ENCODE results near the gene ALOX15B. TPM values are rescaled to one million over a fixed set of nuclear protein-coding genes. Genes with fewer than 3 reads are reported as not detected.
A peak's percentile ranks its signal among the peaks of the same experiment; 100 is the strongest.

Gene ALOX15B
- total RNA-seq, 1 experiment from 2014 or later = 0.30 TPM

DNA sequence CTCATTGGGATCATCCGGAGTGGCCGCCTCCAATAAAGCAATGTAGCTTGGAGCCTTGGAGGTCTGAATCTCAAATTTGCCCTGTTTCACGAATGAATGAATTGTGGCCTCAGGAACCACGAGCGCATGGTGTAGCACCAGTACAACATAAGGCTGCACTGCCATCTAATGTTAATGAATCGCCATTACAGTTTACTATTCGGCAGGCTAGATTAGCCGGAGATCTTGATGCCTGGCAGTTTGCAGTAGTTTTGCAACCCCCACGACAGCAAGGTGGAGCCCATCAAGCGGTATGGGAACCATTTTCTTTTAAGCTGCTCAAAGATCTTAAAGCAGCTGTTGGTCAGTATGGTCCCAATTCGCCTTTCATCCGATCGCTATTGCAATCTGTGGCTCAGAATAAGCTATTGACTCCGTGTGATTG lies 18.8 kb downstream of the ALOX15B start (continued):
- TF ChIP-seq ZNF274 (IDR thresholded peaks at IDR 0.05; ENCODE audit: low read depth, low read length) (no peak), SIN3A (IDR thresholded peaks at IDR 0.05; ENCODE audit: low read depth) (no peak), EZH2 (IDR thresholded peaks at IDR 0.05) (no peak)

DNA sequence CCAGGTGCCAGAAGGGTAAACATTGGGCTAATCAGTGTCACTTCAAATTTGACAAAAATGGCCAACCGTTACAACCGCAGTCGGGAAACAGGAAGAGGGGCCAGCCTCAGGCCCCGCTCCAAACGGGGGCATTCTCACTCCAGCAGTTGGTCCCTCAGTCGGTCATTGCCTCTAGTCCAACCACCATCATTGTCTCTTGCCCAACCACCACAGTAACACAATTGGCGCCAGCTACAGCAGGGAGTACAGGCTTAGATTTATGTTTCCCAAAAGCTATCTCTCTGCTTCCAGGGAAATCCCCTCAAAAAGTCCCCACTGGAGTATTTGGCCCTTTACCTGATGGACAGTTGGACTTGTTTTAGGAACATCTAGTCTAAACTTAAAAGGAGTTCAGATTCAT lies 20.3 kb downstream of the ALOX15B start:
- no peak overlapping the region for H3K4me2 ChIP-seq (ENCODE audit: low read length)
- H3K4me3 ChIP-seq (replicated peaks in 1 of 2; ENCODE audit: low read depth in 1 of 2, low read length in 2 of 2) = no peak overlapping the region
- peaks cover 0 to 20% of the 10 kb centered on the region in 2 experiments; a peak in 3 of 4 replicates for H3K4me1 ChIP-seq (ENCODE audit: control insufficient read depth in 1 of 2, insufficient read depth in 2 of 2, low read length in 2 of 2)
- DNase-seq (ENCODE audit: low read depth, low spot score) = no peak
- ChIA-PET POLR2A (interaction anchor here (0.5 kb wide), 1 partner anchor 10 kb away, joined by 3 read pairs; no protein-coding TSS in a partner anchor), CTCF (interaction anchor here (1.0 to 5.7 kb wide), 6 partner anchors 15 to 59 kb away, joined by 4 to 35 read pairs (median 12); partner anchors contain the start of gene ALOXE3), RAD21 (ENCODE audit: low non-redundant PET in 1 of 2, low total read pairs in 2 of 2, uncharacterized antibody in 2 of 2, unreplicated experiment in 2 of 2) (interaction anchor here in 1 of 2 experiments (0.7 kb wide), 1 partner anchor 14 kb away, joined by 3 read pairs; no protein-coding TSS in a partner anchor)
- no TSS peak for BruUV-seq (replicated peaks)
- H3K9me3 ChIP-seq (ENCODE audit: control insufficient read depth in 1 of 2, insufficient read depth in 1 of 2, low read depth in 1 of 2, low read length in 2 of 2) = no peaks in the 10 kb centered on the region
- H3K79me2 ChIP-seq (ENCODE audit: insufficient read depth, low read length) = no peaks in the 10 kb centered on the region
- H4K20me1 ChIP-seq (ENCODE audit: insufficient read depth) = no peaks in the 10 kb centered on the region
- TF ChIP-seq ZNF274 (IDR thresholded peaks at IDR 0.05; ENCODE audit: low read depth, low read length) = no peak
- TF ChIP-seq POLR2A (IDR thresholded peaks at IDR 0.05; ENCODE audit: borderline replicate concordance, extremely low read depth, insufficient read depth, insufficient read length) = no peak
- TF ChIP-seq RAD21 (IDR thresholded peaks at IDR 0.05; ENCODE audit: low read depth) = no peak
- no peak for TF ChIP-seq EZH2 (IDR thresholded peaks at IDR 0.05)
- no peak for TF ChIP-seq EGR1 (IDR thresholded peaks at IDR 0.05; ENCODE audit: low read depth)
- TF ChIP-seq POLR2AphosphoS5 (IDR thresholded peaks at IDR 0.05; ENCODE audit: low read depth, low read length) = no peak
- TF ChIP-seq, protein P1, sequence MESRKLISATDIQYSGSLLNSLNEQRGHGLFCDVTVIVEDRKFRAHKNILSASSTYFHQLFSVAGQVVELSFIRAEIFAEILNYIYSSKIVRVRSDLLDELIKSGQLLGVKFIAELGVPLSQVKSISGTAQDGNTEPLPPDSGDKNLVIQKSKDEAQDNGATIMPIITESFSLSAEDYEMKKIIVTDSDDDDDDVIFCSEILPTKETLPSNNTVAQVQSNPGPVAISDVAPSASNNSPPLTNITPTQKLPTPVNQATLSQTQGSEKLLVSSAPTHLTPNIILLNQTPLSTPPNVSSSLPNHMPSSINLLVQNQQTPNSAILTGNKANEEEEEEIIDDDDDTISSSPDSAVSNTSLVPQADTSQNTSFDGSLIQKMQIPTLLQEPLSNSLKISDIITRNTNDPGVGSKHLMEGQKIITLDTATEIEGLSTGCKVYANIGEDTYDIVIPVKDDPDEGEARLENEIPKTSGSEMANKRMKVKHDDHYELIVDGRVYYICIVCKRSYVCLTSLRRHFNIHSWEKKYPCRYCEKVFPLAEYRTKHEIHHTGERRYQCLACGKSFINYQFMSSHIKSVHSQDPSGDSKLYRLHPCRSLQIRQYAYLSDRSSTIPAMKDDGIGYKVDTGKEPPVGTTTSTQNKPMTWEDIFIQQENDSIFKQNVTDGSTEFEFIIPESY (IDR thresholded peaks at IDR 0.05; ENCODE audit: extremely low read depth, insufficient replicate concordance, low read length) = no peak
- TF ChIP-seq, protein P2, sequence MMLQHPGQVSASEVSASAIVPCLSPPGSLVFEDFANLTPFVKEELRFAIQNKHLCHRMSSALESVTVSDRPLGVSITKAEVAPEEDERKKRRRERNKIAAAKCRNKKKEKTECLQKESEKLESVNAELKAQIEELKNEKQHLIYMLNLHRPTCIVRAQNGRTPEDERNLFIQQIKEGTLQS (IDR thresholded peaks at IDR 0.05) = no peak
- TF ChIP-seq, protein P3, sequence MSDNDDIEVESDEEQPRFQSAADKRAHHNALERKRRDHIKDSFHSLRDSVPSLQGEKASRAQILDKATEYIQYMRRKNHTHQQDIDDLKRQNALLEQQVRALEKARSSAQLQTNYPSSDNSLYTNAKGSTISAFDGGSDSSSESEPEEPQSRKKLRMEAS (IDR thresholded peaks at IDR 0.05) = no peak
- TF ChIP-seq ELF1 (IDR thresholded peaks at IDR 0.05; ENCODE audit: borderline replicate concordance, low read depth) = no peak
- TF ChIP-seq, protein P4, sequence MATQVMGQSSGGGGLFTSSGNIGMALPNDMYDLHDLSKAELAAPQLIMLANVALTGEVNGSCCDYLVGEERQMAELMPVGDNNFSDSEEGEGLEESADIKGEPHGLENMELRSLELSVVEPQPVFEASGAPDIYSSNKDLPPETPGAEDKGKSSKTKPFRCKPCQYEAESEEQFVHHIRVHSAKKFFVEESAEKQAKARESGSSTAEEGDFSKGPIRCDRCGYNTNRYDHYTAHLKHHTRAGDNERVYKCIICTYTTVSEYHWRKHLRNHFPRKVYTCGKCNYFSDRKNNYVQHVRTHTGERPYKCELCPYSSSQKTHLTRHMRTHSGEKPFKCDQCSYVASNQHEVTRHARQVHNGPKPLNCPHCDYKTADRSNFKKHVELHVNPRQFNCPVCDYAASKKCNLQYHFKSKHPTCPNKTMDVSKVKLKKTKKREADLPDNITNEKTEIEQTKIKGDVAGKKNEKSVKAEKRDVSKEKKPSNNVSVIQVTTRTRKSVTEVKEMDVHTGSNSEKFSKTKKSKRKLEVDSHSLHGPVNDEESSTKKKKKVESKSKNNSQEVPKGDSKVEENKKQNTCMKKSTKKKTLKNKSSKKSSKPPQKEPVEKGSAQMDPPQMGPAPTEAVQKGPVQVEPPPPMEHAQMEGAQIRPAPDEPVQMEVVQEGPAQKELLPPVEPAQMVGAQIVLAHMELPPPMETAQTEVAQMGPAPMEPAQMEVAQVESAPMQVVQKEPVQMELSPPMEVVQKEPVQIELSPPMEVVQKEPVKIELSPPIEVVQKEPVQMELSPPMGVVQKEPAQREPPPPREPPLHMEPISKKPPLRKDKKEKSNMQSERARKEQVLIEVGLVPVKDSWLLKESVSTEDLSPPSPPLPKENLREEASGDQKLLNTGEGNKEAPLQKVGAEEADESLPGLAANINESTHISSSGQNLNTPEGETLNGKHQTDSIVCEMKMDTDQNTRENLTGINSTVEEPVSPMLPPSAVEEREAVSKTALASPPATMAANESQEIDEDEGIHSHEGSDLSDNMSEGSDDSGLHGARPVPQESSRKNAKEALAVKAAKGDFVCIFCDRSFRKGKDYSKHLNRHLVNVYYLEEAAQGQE (IDR thresholded peaks at IDR 0.05; ENCODE audit: low read depth) = no peak
- TF ChIP-seq SP1 (IDR thresholded peaks at IDR 0.05; ENCODE audit: low read depth) = no peak
- no peak overlapping the region for H3K27ac ChIP-seq (ENCODE audit: low read depth, low read length)
- H3K9me2 ChIP-seq (ENCODE audit: insufficient read depth) = no peaks in the 10 kb centered on the region
- H3K9ac ChIP-seq (ENCODE audit: low read length) = no peak overlapping the region
- H3K27me3 ChIP-seq (ENCODE audit: insufficient read depth, low read length) = no peaks in the 10 kb centered on the region
- intact Hi-C loops (cut with micrococcal nuclease) = loop anchor here (5.0 kb wide), 1 partner anchor 427 kb away; the partner anchor contains the start of gene SHBG
- H2AFZ ChIP-seq (ENCODE audit: low read depth, low read length, poor library complexity, severe bottlenecking) = peak overlapping the region; percentile 94
- no peaks in the 10 kb centered on the region for H3K36me3 ChIP-seq (ENCODE audit: control insufficient read depth in 1 of 2, insufficient read depth in 2 of 2, low read length in 2 of 2)
- ATAC-seq = no peak

All from HCT116 (cell line).